ENCODE measurements around the gene HIGD1C. TPM values are rescaled to one million over a fixed set of nuclear protein-coding genes. Genes with fewer than 3 reads are reported as not detected.
"Not testable (repeated sequence)": the region's sequence is repeated elsewhere in the genome, so short reads cannot be mapped to it uniquely, and the experiment has no call there.

HIGD1C gene
- total RNA-seq, 1 donor from 2014 or later: not detected

- Histone ChIP-seq H3K36me3 (peaks cover 22% of the 10 kb centered on the region), H3K27me3 (ENCODE audit: low read depth) (no peaks in the 10 kb centered on the region), H3K27ac (replicated peaks) (peak overlapping the region; percentile 94), H3K9me3 (replicated peaks) (no peaks in the 10 kb centered on the region), H3K4me3 (peak overlapping the region; percentile 88), H3K4me1 (peaks cover 76% of the 10 kb centered on the region)
- no peak for DNase-seq
- intact Hi-C loops (cut with micrococcal nuclease): loop anchor here (10.0 kb wide), 1 partner anchor 56 kb away; no protein-coding TSS in a partner anchor
- TF ChIP-seq CTCF (IDR thresholded peaks at IDR 0.05; ENCODE audit: borderline replicate concordance): no peak
Measured at GRCh38 chr12:50928392-50928791, 24.0 kb upstream of the HIGD1C start.

- H3K27me3 ChIP-seq (ENCODE audit: low read depth): no peaks in the 10 kb centered on the region
- intact Hi-C loops (cut with micrococcal nuclease): loop anchor here (10.0 kb wide), 1 partner anchor 55 kb away; no protein-coding TSS in a partner anchor
- peaks cover 29% of the 10 kb centered on the region for H3K36me3 ChIP-seq
- TF ChIP-seq CTCF (IDR thresholded peaks at IDR 0.05; ENCODE audit: borderline replicate concordance): no peak
- no peaks in the 10 kb centered on the region for H3K9me3 ChIP-seq (replicated peaks)
- DNase-seq: no peak
- H3K27ac ChIP-seq (replicated peaks): no peak overlapping the region
- peaks cover 82% of the 10 kb centered on the region for H3K4me1 ChIP-seq
- H3K4me3 ChIP-seq: no peak overlapping the region
Measured at GRCh38 chr12:50929831-50930230, 22.5 kb upstream of the HIGD1C start.

GRCh38 chr12:50930477-50930876 is 21.9 kb upstream of the HIGD1C start:
- not testable (repeated sequence) for H3K27ac ChIP-seq (replicated peaks)

GRCh38 chr12:50932787-50933280 is 19.5 kb upstream of the HIGD1C start:
- Histone ChIP-seq H3K36me3 (peaks cover 30% of the 10 kb centered on the region), H3K27me3 (ENCODE audit: low read depth) (no peaks in the 10 kb centered on the region), H3K27ac (replicated peaks) (peak overlapping the region; percentile 79), H3K9me3 (replicated peaks) (no peaks in the 10 kb centered on the region), H3K4me1 (peaks cover 70% of the 10 kb centered on the region), H3K4me3 (no peak overlapping the region)
- DNase-seq: no peak
- intact Hi-C loops (cut with micrococcal nuclease): no loop called here
- TF ChIP-seq CTCF (IDR thresholded peaks at IDR 0.05; ENCODE audit: borderline replicate concordance): no peak

More at GRCh38 chr12:50930477-50930876, 21.9 kb upstream of the HIGD1C start:
- H3K27me3 ChIP-seq (ENCODE audit: low read depth); H3K9me3 ChIP-seq (replicated peaks); DNase-seq; H3K4me3 ChIP-seq; intact Hi-C loops (cut with micrococcal nuclease): not testable (repeated sequence)
- peaks cover 29% of the 10 kb centered on the region for H3K36me3 ChIP-seq
- H3K4me1 ChIP-seq: peaks cover 83% of the 10 kb centered on the region

- Histone ChIP-seq H3K9me3 (replicated peaks) (no peaks in the 10 kb centered on the region), H3K4me1 (peaks cover 62% of the 10 kb centered on the region), H3K27me3 (ENCODE audit: low read depth) (no peaks in the 10 kb centered on the region), H3K27ac (replicated peaks) (peak overlapping the region; percentile 79), H3K36me3 (peaks cover 32% of the 10 kb centered on the region), H3K4me3 (no peak overlapping the region)
- intact Hi-C loops (cut with micrococcal nuclease): no loop called here
- no peak for TF ChIP-seq CTCF (IDR thresholded peaks at IDR 0.05; ENCODE audit: borderline replicate concordance)
- no peak for DNase-seq
Measured at GRCh38 chr12:50933459-50934124, 18.8 kb upstream of the HIGD1C start.

- Histone ChIP-seq H3K9me3 (replicated peaks) (no peaks in the 10 kb centered on the region), H3K27ac (replicated peaks) (peak overlapping the region; percentile 79), H3K36me3 (peaks cover 32% of the 10 kb centered on the region), H3K4me3 (peak overlapping the region; percentile 16), H3K27me3 (ENCODE audit: low read depth) (no peaks in the 10 kb centered on the region), H3K4me1 (peaks cover 54% of the 10 kb centered on the region)
- intact Hi-C loops (cut with micrococcal nuclease): no loop called here
- TF ChIP-seq CTCF (IDR thresholded peaks at IDR 0.05; ENCODE audit: borderline replicate concordance): no peak
- no peak for DNase-seq
Measured at GRCh38 chr12:50934371-50934851, 17.9 kb upstream of the HIGD1C start.
